WTC11 (cell line): Measurements from ENCODE around the gene GAB2. TPM values are rescaled to one million over a fixed set of nuclear protein-coding genes. Genes with fewer than 3 reads are reported as not detected.

Source experiments
- ATAC-seq: fragments of 200-7000 bp; cut with Tn5 transposase; 2 replicates; pipeline ENCODE4 v1.10.0; 2021; ENCODE audit warnings: mild to moderate bottlenecking, moderate library complexity
- CTCF ChIA-PET: fragments of 300-600 bp; sonication (Branson Sonifier 250); formaldehyde crosslinking; loops from one replicate; lab custom pipeline; 2021; ENCODE audit warnings: antibody characterized with exemption; lab: Charles Lee
- POLR2A ChIA-PET: fragments of 350-600 bp; sonication (Branson Sonifier 250); formaldehyde crosslinking; loops from one replicate; lab custom pipeline; 2021; ENCODE audit warnings: antibody characterized with exemption; lab: Charles Lee
- DNase-seq: peaks from one replicate; pipeline ENCODE4 v3.0.0; 2021; ENCODE audit warnings: low spot score
- H3K27ac Mint-ChIP-seq: 2 replicates; pipeline ENCODE4 v1.8.0; 2021; ENCODE audit warnings: mixed read lengths
- H3K27me3 Mint-ChIP-seq: 2 replicates; pipeline ENCODE4 v1.8.0; 2021; ENCODE audit warnings: low read depth, mild to moderate bottlenecking, moderate library complexity, mixed read lengths
- H3K36me3 Mint-ChIP-seq: 2 replicates; pipeline ENCODE4 v1.8.0; 2021; ENCODE audit warnings: mixed read lengths
- H3K4me1 Mint-ChIP-seq: 2 replicates; pipeline ENCODE4 v1.8.0; 2022; ENCODE audit warnings: mixed read lengths
- H3K4me3 Mint-ChIP-seq: 2 replicates; pipeline ENCODE4 v1.8.0; 2021; ENCODE audit warnings: mild to moderate bottlenecking, moderate library complexity, mixed read lengths
- H3K9me3 Mint-ChIP-seq: 2 replicates; pipeline ENCODE4 v1.8.0; 2021; ENCODE audit warnings: mixed read lengths
- ATF2 ChIP-seq: sonication (generic); formaldehyde crosslinking; IDR thresholded peaks from 2 replicates; pipeline ENCODE4 v1.8.1; 2022; ENCODE audit warnings: low read depth, missing genetic modification reagents, borderline replicate concordance
- ATF6 ChIP-seq: sonication (generic); formaldehyde crosslinking; IDR thresholded peaks from 2 replicates; pipeline ENCODE4 v1.8.1; 2023; ENCODE audit warnings: mild to moderate bottlenecking, missing genetic modification reagents
- CREM ChIP-seq: sonication (generic); formaldehyde crosslinking; IDR thresholded peaks from 2 replicates; pipeline ENCODE4 v1.8.1; 2022; ENCODE audit warnings: mild to moderate bottlenecking, missing genetic modification reagents, moderate library complexity
- E2F4 ChIP-seq: sonication (generic); formaldehyde crosslinking; IDR thresholded peaks from 2 replicates; pipeline ENCODE4 v1.8.1; 2022; ENCODE audit warnings: low read depth, mild to moderate bottlenecking, moderate library complexity, missing genetic modification reagents, borderline replicate concordance
- E2F5 ChIP-seq: sonication (generic); formaldehyde crosslinking; IDR thresholded peaks from 2 replicates; pipeline ENCODE4 v1.8.1; 2022; ENCODE audit warnings: mild to moderate bottlenecking, moderate library complexity, missing genetic modification reagents
- FOXP1 ChIP-seq: sonication (generic); formaldehyde crosslinking; IDR thresholded peaks from 2 replicates; pipeline ENCODE4 v1.8.0; 2022; ENCODE audit warnings: missing genetic modification reagents, mild to moderate bottlenecking, moderate library complexity, borderline replicate concordance
- HMGXB4 ChIP-seq: sonication (generic); formaldehyde crosslinking; IDR thresholded peaks from 2 replicates; pipeline ENCODE4 v1.8.1; 2023; ENCODE audit warnings: mild to moderate bottlenecking, moderate library complexity, missing genetic modification reagents
- JUN ChIP-seq: sonication (generic); formaldehyde crosslinking; IDR thresholded peaks from 2 replicates; pipeline ENCODE4 v1.8.0; 2023; ENCODE audit warnings: mild to moderate bottlenecking, missing genetic modification reagents
- MYBL2 ChIP-seq: sonication (generic); formaldehyde crosslinking; IDR thresholded peaks from 2 replicates; pipeline ENCODE4 v1.8.1; 2023; ENCODE audit warnings: mild to moderate bottlenecking, moderate library complexity, missing genetic modification reagents
- NR2C2 ChIP-seq: sonication (generic); formaldehyde crosslinking; IDR thresholded peaks from 2 replicates; pipeline ENCODE4 v1.8.0; 2022; ENCODE audit warnings: mild to moderate bottlenecking, missing genetic modification reagents
- NR3C1 ChIP-seq: sonication (generic); formaldehyde crosslinking; conservative IDR thresholded peaks from 2 replicates; pipeline ENCODE4 v1.8.1; 2023; ENCODE audit warnings: low read depth, mild to moderate bottlenecking, missing genetic modification reagents
- OVOL2 ChIP-seq: fragments of 250-450 bp; sonication (Bioruptor Pico); IDR thresholded peaks from 2 replicates; pipeline ENCODE4 v1.9.0; 2021; ENCODE audit warnings: mild to moderate bottlenecking, borderline replicate concordance
- PRRX2 ChIP-seq: fragments of 250-450 bp; sonication (Bioruptor Pico); IDR thresholded peaks from 2 replicates; pipeline ENCODE4 v1.8.0; 2021; ENCODE audit warnings: mild to moderate bottlenecking
- STAT6 ChIP-seq: sonication (generic); formaldehyde crosslinking; conservative IDR thresholded peaks from 2 replicates; pipeline ENCODE4 v1.8.1; 2023; ENCODE audit warnings: mild to moderate bottlenecking, low read depth, missing genetic modification reagents, moderate library complexity
- TEAD4 ChIP-seq: sonication (generic); formaldehyde crosslinking; IDR thresholded peaks from 2 replicates; pipeline ENCODE4 v1.8.0; 2022; ENCODE audit warnings: mild to moderate bottlenecking, missing genetic modification reagents
- ZNF121 ChIP-seq: sonication (generic); formaldehyde crosslinking; IDR thresholded peaks from 2 replicates; pipeline ENCODE4 v1.8.0; 2023; ENCODE audit warnings: missing genetic modification reagents
- ZNF219 ChIP-seq: sonication (generic); formaldehyde crosslinking; IDR thresholded peaks from 2 replicates; pipeline ENCODE4 v1.8.0; 2023; ENCODE audit warnings: missing genetic modification reagents, mild to moderate bottlenecking, borderline replicate concordance
- ZNF317 ChIP-seq: sonication (generic); formaldehyde crosslinking; IDR thresholded peaks from 2 replicates; pipeline ENCODE4 v1.8.1; 2023; ENCODE audit warnings: low read depth, mild to moderate bottlenecking, moderate library complexity, missing genetic modification reagents, borderline replicate concordance
- ZNF425 ChIP-seq: fragments of 250-450 bp; sonication (Bioruptor Pico); conservative IDR thresholded peaks from 2 replicates; pipeline ENCODE4 v1.9.0; 2021; ENCODE audit warnings: mild to moderate bottlenecking
- total RNA-seq: library from RNA; stranded (reverse); gene quantifications from 3 replicates; pipeline ENCODE4 v1.2.3, GENCODE V29; 2021

The GAB2 gene
- total RNA-seq, 1 experiment from 2014 or later = 10.6 TPM

- H3K36me3 Mint-ChIP-seq = no peaks in the 10 kb centered on the region
- DNase-seq (no peak), ATAC-seq (no peak)
- no peak overlapping the region for H3K4me3 Mint-ChIP-seq
- ChIA-PET CTCF (interaction anchor here (0.7 kb wide), 1 partner anchor 1394 kb away, joined by 4 read pairs; no protein-coding TSS in a partner anchor), POLR2A (no interaction called here)
- peaks cover 15% of the 10 kb centered on the region for H3K4me1 Mint-ChIP-seq
- H3K27me3 Mint-ChIP-seq = no peaks in the 10 kb centered on the region; the same call in 1 of the 2 replicates
- no peaks in the 10 kb centered on the region for H3K9me3 Mint-ChIP-seq
- TF ChIP-seq MYBL2 (no peak), TEAD4 (CRISPR knock-in tag) (no peak), ZNF425 (CRISPR knock-in tag) (no peak), NR2C2 (CRISPR knock-in tag) (no peak), E2F4 (no peak), HMGXB4 (CRISPR knock-in tag) (no peak), CREM (CRISPR knock-in tag) (no peak), FOXP1 (CRISPR knock-in tag) (no peak), ATF2 (CRISPR knock-in tag) (no peak), PRRX2 (CRISPR knock-in tag) (no peak), NR3C1 (no peak), ATF6 (CRISPR knock-in tag) (no peak), E2F5 (CRISPR knock-in tag) (no peak), JUN (CRISPR knock-in tag) (no peak), STAT6 (CRISPR knock-in tag) (no peak), OVOL2 (CRISPR knock-in tag) (no peak), ZNF317 (CRISPR knock-in tag) (no peak), ZNF219 (CRISPR knock-in tag) (no peak), ZNF121 (CRISPR knock-in tag) (no peak)
- H3K27ac Mint-ChIP-seq = no peak overlapping the region
Observed at GRCh38 chr11:78192223-78192719, 225.3 kb downstream of the GAB2 start.
